ENCODE measurements around the gene ESAM.

GRCh38 chr11:124748481-124749343 lies 13.4 kb downstream of the ESAM start:
- TF ChIP-seq CTCF (IDR thresholded peaks at IDR 0.05): no peak
- no peak for TF ChIP-seq EZH2 (IDR thresholded peaks at IDR 0.05)

All from neural progenitor cell (in vitro differentiated cells).